ENCODE measurements around the gene LTC4S. TPM values are rescaled to one million over a fixed set of nuclear protein-coding genes. Genes with fewer than 3 reads are reported as not detected.
A peak's percentile ranks its signal among the peaks of the same experiment; 100 is the strongest.

LTC4S gene
- total and polyA plus RNA-seq, 9 of the 15 experiments (the other 6 are each of a cell fraction or from before 2014, with no cell fraction given), result 0.17 to 0.77 (median 0.75) TPM; not detected in 6

GRCh38 chr5:179821298-179822058 lies 27.7 kb downstream of the LTC4S start (continued):
- TF ChIP-seq ZBTB8A (IDR thresholded peaks at IDR 0.05; ENCODE audit: partially characterized antibody) (no peak), PHB (CRISPR knock-in tag; IDR thresholded peaks at IDR 0.05) (peak; percentile 82; the same call in 1 of the 2 replicates), JUND (IDR thresholded peaks at IDR 0.05; ENCODE audit: borderline replicate concordance, low read depth, low read length) (no peak; the same call in 1 of the 2 replicates), JUND (tag; IDR thresholded peaks at IDR 0.05; ENCODE audit: borderline replicate concordance, low read depth, low read length) (no peak), CREM (IDR thresholded peaks at IDR 0.05; ENCODE audit: low read depth) (peak; percentile 72; the same call in 1 of the 2 replicates), ATF6 (CRISPR knock-in tag; IDR thresholded peaks at IDR 0.05) (no peak), SP1 (CRISPR knock-in tag; IDR thresholded peaks at IDR 0.05) (peak; percentile 71), ZBTB17 (CRISPR knock-in tag; IDR thresholded peaks at IDR 0.05) (peak; percentile 40; the same call in 1 of the 2 replicates), ZNF551 (CRISPR knock-in tag; IDR thresholded peaks at IDR 0.05) (no peak), ATF2 (CRISPR knock-in tag; IDR thresholded peaks at IDR 0.05) (no peak), NCOR1 (IDR thresholded peaks at IDR 0.05) (peak; percentile 11), MNT (conservative IDR thresholded peaks at IDR 0.05) (peak; percentile 76 to 86), TGIF2 (CRISPR knock-in tag; IDR thresholded peaks at IDR 0.05) (peak; percentile 91), PRDM10 (IDR thresholded peaks at IDR 0.05; ENCODE audit: partially characterized antibody) (peak; percentile 54), ETV1 (tag; conservative IDR thresholded peaks at IDR 0.05; ENCODE audit: low read depth) (no peak), RBM22 (IDR thresholded peaks at IDR 0.05; ENCODE audit: low read depth, low read length, poor library complexity, severe bottlenecking) (peak; percentile 60), TOE1 (IDR thresholded peaks at IDR 0.05; ENCODE audit: borderline replicate concordance) (0 out of 2 replicates have a peak, but pooled peaks have one; percentile 36), TOE1 (CRISPR knock-in tag; IDR thresholded peaks at IDR 0.05; ENCODE audit: borderline replicate concordance, low read depth) (no peak), CBX2 (IDR thresholded peaks at IDR 0.05; ENCODE audit: insufficient read depth, low read length, poor library complexity, severe bottlenecking) (no peak)

Data from K562 (cell line).